OCI-LY7 (cell line): ENCODE results near the gene ZNF311. TPM values are rescaled to one million over a fixed set of nuclear protein-coding genes. Genes with fewer than 3 reads are reported as not detected.
A peak's percentile ranks its signal among the peaks of the same experiment; 100 is the strongest.
"Not testable (repeated sequence)": the region's sequence is repeated elsewhere in the genome, so short reads cannot be mapped to it uniquely, and the experiment has no call there.

Source experiments
- BruUV-seq: library from RNA; stranded (reverse); fragments of 400-500 nt; replicated peaks from 2 replicates; lab custom pipeline; 2021; lab: Mats Ljungman, UMichigan
- CTCF ChIA-PET: fragments of 300-600 bp; sonication (Branson Sonifier 250); formaldehyde crosslinking; loops from one replicate; lab custom pipeline; 2022; ENCODE audit warnings: antibody characterized with exemption; ENCODE audit not compliant: unreplicated experiment; lab: Charles Lee
- POLR2A ChIA-PET: fragments of 300-600 bp; sonication (Branson Sonifier 250); formaldehyde crosslinking; loops from one replicate; lab custom pipeline; 2022; ENCODE audit warnings: antibody characterized with exemption; lab: Charles Lee
- DNase-seq: peaks from one replicate; pipeline ENCODE4 v3.0.0-alpha.2; 2015; ENCODE audit warnings: low spot score
- H2AFZ ChIP-seq: fragments of 200-600 bp; sonication (generic), shearing (Covaris generic); 2 replicates; pipeline ENCODE4 v1.6.1; 2014; ENCODE audit warnings: mild to moderate bottlenecking, antibody characterized with exemption, low read length, moderate library complexity
- H3K27ac ChIP-seq: fragments of 200-600 bp; sonication (generic); 2 replicates; pipeline ENCODE4 v1.5.1; 2014; ENCODE audit warnings: mixed run types, low read depth, mild to moderate bottlenecking, moderate library complexity, low read length, inconsistent platforms; ENCODE audit not compliant: poor library complexity, severe bottlenecking
- H3K36me3 ChIP-seq: fragments of 200-600 bp; sonication (generic); 2 replicates; pipeline ENCODE4 v1.6.1; 2014; ENCODE audit warnings: mild to moderate bottlenecking, antibody characterized with exemption, low read length, moderate library complexity, mixed read lengths; ENCODE audit not compliant: insufficient read depth
- H3K4me1 ChIP-seq: fragments of 200-600 bp; sonication (generic); 2 replicates; pipeline ENCODE4 v1.5.1; 2014; ENCODE audit warnings: mild to moderate bottlenecking, low read length; ENCODE audit not compliant: insufficient read depth, poor library complexity, severe bottlenecking
- H3K4me2 ChIP-seq: fragments of 200-600 bp; sonication (generic); 2 replicates; pipeline ENCODE4 v1.6.1; 2014; ENCODE audit warnings: mild to moderate bottlenecking, low read length
- H3K4me3 ChIP-seq: fragments of 200-600 bp; sonication (generic); 2 replicates; pipeline ENCODE4 v1.5.1; 2014; ENCODE audit warnings: mild to moderate bottlenecking, low read depth, low read length; ENCODE audit not compliant: poor library complexity, severe bottlenecking
- H3K79me2 ChIP-seq: fragments of 200-600 bp; sonication (generic); 2 replicates; pipeline ENCODE4 v1.6.1; 2016; ENCODE audit warnings: low read depth, mild to moderate bottlenecking, low read length, moderate library complexity, mixed read lengths; ENCODE audit not compliant: insufficient read depth
- H3K9me2 ChIP-seq: fragments of 200-600 bp; sonication (generic); 2 replicates; pipeline ENCODE4 v1.6.1; 2016; ENCODE audit warnings: mild to moderate bottlenecking, low read length, mixed read lengths; ENCODE audit not compliant: insufficient read depth
- H3K9me3 ChIP-seq: fragments of 200-600 bp; sonication (generic); 2 replicates; pipeline ENCODE4 v1.6.1; 2014; ENCODE audit warnings: mild to moderate bottlenecking, mixed run types, low read length, mixed read lengths
- H4K20me1 ChIP-seq: fragments of 200-600 bp; sonication (generic); 2 replicates; pipeline ENCODE4 v1.6.1; 2014; ENCODE audit warnings: mild to moderate bottlenecking, antibody characterized with exemption, low read length, moderate library complexity, mixed read lengths; ENCODE audit not compliant: insufficient read depth
- CTCF ChIP-seq: fragments of 200-600 bp; sonication (generic); conservative IDR thresholded peaks from 2 replicates; pipeline ENCODE4 v1.5.1; 2014; ENCODE audit warnings: mild to moderate bottlenecking, antibody characterized with exemption, low read length, moderate library complexity, mixed read lengths
- EZH2phosphoT487 ChIP-seq: fragments of 200-600 bp; sonication (generic); IDR thresholded peaks from 2 replicates; pipeline ENCODE4 v1.6.1; 2018; ENCODE audit warnings: low read depth, borderline replicate concordance, mild to moderate bottlenecking, mixed run types, antibody characterized with exemption, low read length, moderate library complexity, mixed read lengths
- intact Hi-C: fragments of 100-400 bp; cut with micrococcal nuclease; formaldehyde crosslinking; loops from one replicate; pipeline ENCODE4 v1.10.0; 2022; ENCODE audit not compliant: unreplicated experiment
- total RNA-seq, 2 experiments: library from RNA; depleted of rRNA in 1 of 2; stranded (reverse); fragments of >200 nt in 1 of 2; shearing (Covaris generic) in 1 of 2; gene quantifications; 2 replicates each; pipeline ENCODE4 v1.2.3, GENCODE V29; 2014 to 2022

Gene ZNF311
- total RNA-seq, 2 experiments from 2014 or later, result not detected

GRCh38 chr6:28977341-28978132 is 27.6 kb downstream of the ZNF311 start:
- Histone ChIP-seq H3K4me3 (no peak overlapping the region), H4K20me1 (no peaks in the 10 kb centered on the region), H3K4me1 (peaks cover 22% of the 10 kb centered on the region), H3K9me2 (no peaks in the 10 kb centered on the region), H3K36me3 (no peaks in the 10 kb centered on the region), H3K27ac (no peak overlapping the region), H3K79me2 (no peaks in the 10 kb centered on the region), H3K9me3 (no peaks in the 10 kb centered on the region), H3K4me2 (peak overlapping the region; percentile 16; the same call in 1 of the 2 replicates), H2AFZ (no peak overlapping the region)
- DNase-seq, result no peak
- no peak for TF ChIP-seq EZH2phosphoT487
- no peak for TF ChIP-seq CTCF
- intact Hi-C loops, result no loop called here
- ChIA-PET CTCF (no interaction called here), POLR2A (interaction anchor here (1.0 kb wide), 1 partner anchor 102 kb away, joined by 7 read pairs; no protein-coding TSS in a partner anchor)
- BruUV-seq, result no TSS peak

GRCh38 chr6:28976677-28977076 is 28.4 kb downstream of the ZNF311 start:
- Histone ChIP-seq H3K9me2 (no peaks in the 10 kb centered on the region), H3K9me3 (no peaks in the 10 kb centered on the region), H3K4me3 (no peak overlapping the region), H3K4me2 (peak overlapping the region; percentile 16; the same call in 1 of the 2 replicates), H4K20me1 (no peaks in the 10 kb centered on the region), H3K4me1 (peaks cover 22% of the 10 kb centered on the region), H3K27ac (no peak overlapping the region), H2AFZ (no peak overlapping the region), H3K79me2 (no peaks in the 10 kb centered on the region), H3K36me3 (no peaks in the 10 kb centered on the region)
- CTCF ChIA-PET, result no interaction called here
- no peak for TF ChIP-seq CTCF
- TF ChIP-seq EZH2phosphoT487, result no peak
- POLR2A ChIA-PET, result interaction anchor here (0.5 to 1.0 kb wide), 3 partner anchors 39 to 669 kb away, joined by 3 to 7 read pairs (median 4); no protein-coding TSS in a partner anchor
- intact Hi-C loops, result no loop called here
- DNase-seq, result no peak
- no TSS peak for BruUV-seq

- no peaks in the 10 kb centered on the region for H3K79me2 ChIP-seq
- TF ChIP-seq EZH2phosphoT487 (no peak), CTCF (no peak)
- H3K4me1 ChIP-seq, result peaks cover 10% of the 10 kb centered on the region
- no peaks in the 10 kb centered on the region for H4K20me1 ChIP-seq
- H2AFZ ChIP-seq, result 0 out of 2 replicates have a peak overlapping the region, but pooled peaks have one; percentile 59
- intact Hi-C loops, result no loop called here
- DNase-seq, result no peak
- no peak overlapping the region for H3K4me3 ChIP-seq
- no peaks in the 10 kb centered on the region for H3K9me3 ChIP-seq
- BruUV-seq, result no TSS peak
- H3K27ac ChIP-seq, result no peak overlapping the region
- H3K9me2 ChIP-seq, result no peaks in the 10 kb centered on the region
- H3K36me3 ChIP-seq, result no peaks in the 10 kb centered on the region
- ChIA-PET POLR2A (interaction anchor here (1.1 kb wide), 1 partner anchor 39 kb away, joined by 7 read pairs; no protein-coding TSS in a partner anchor), CTCF (no interaction called here)
- H3K4me2 ChIP-seq, result no peak overlapping the region
Observed at GRCh38 chr6:28974505-28974904, 30.6 kb downstream of the ZNF311 start.

- H4K20me1 ChIP-seq, H3K9me2 ChIP-seq, H3K4me1 ChIP-seq, POLR2A ChIA-PET, H3K79me2 ChIP-seq, H3K27ac ChIP-seq, DNase-seq, BruUV-seq, intact Hi-C loops, CTCF ChIA-PET, H3K4me2 ChIP-seq, H3K4me3 ChIP-seq, H2AFZ ChIP-seq, H3K36me3 ChIP-seq: not testable (repeated sequence)
- H3K9me3 ChIP-seq, result peaks cover 12% of the 10 kb centered on the region; the same call in 1 of the 2 replicates
Observed at GRCh38 chr6:28970056-28970455, 35.1 kb downstream of the ZNF311 start.
